ENCODE results near the gene TPSB2.

- no peak for TF ChIP-seq CTCF (IDR thresholded peaks at IDR 0.05 in 8 of 11, conservative IDR thresholded peaks at IDR 0.05 in 3 of 11)
- TF ChIP-seq POLR2A (IDR thresholded peaks at IDR 0.05): no peak
- no peak for TF ChIP-seq POLR2AphosphoS5 (IDR thresholded peaks at IDR 0.05)
Observed at GRCh38 chr16:1258225-1258600, 28.2 kb upstream of the TPSB2 start.
